GM12873 (cell line): ENCODE results near the gene CLDN15.

ENCODE experiments used
- CTCF ChIP-seq: IDR thresholded peaks from 2 replicates; pipeline ENCODE4 v1.5.1; 2012; ENCODE audit warnings: low read depth, mild to moderate bottlenecking, moderate library complexity, low read length, control low read depth; ENCODE audit not compliant: insufficient read depth; ENCODE audit errors: missing control alignments

The CLDN15 gene

DNA sequence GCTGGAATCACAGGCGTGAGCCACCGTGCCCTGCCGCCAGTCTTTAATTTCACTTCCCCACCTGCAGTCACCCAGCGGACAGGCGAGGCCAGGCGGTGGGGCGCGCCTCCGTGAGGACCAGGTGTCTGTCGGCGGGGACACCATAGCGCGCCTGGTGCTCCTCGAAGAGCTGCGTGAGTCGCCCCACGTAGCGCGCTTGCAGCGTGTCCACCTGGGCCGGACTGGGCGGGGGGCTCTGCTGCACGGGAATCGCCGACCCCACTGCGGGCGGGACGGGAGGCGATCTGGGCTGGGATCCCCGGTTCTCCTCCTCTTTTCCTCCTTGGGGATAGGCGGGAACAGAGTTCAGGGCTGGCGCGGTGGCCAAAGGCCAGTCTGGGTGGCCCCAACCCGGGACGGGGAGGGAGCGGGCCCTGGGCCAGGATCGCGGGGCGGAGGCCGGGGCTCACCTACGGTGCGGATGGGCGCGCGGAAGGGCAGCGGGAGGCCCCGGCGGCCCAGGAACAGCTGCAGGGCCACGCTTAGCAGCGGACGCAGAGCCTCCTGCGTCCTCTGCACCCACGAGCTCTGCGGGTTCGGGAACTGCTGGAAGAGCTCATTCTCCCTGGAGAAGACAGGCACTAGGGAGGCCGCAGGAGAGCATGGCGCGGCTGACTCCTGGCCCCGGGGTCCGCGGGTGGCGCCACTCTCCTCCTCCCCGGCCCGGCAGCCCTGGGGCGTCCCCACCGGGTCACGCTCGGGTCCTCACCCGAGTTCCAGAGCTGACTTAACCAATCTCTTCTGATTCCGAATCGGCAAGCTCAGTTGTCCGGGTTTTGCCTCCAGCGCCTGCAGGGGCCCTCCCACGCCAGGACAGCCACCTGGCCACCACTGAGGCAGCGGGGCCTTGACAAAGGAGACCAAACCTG is 35.7 kb downstream of the CLDN15 start:
- no peak for TF ChIP-seq CTCF

DNA sequence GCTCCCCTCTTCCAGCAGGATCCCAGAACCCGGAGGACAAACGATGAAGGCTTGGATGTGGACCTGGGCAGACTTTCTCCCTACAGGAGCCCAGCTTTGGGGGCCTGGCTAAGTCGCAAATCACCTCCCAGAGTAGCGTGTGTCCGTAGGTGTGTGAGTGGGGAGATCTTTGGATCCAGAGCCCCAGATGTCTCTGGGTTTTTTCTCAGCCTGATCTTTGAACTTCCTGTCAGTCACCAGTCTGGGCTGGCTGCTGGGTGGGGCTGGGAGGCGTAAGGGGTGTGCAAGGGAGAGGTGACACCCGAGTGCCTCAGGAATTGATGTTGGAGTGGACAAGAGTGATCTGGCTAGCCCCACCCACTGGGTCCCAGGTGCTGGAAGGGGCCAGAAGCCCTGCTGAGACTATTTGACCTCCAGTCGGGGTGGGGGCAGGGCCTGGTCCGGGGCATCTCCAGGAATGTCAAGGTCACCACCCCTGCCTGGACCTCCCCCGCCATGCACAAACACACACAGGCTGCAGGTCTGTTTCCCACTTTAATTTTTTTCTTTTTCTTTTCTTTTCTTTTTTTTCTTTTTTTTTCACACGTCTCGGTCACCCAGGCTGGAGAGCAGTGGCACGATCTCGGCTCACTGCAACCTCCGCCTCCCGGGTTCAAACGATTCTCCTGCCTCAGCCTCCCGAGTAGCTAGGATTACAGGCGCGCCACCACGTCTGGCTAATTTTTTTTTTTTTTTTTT is 36.6 kb downstream of the CLDN15 start, which contains the start of gene MOGAT3:
MOGAT3 (minus strand) TSS at position 175 of the 738 bp plus-strand sequence. CDS start 182 bp downstream, outside the sequence.
- TF ChIP-seq CTCF, result no peak

DNA sequence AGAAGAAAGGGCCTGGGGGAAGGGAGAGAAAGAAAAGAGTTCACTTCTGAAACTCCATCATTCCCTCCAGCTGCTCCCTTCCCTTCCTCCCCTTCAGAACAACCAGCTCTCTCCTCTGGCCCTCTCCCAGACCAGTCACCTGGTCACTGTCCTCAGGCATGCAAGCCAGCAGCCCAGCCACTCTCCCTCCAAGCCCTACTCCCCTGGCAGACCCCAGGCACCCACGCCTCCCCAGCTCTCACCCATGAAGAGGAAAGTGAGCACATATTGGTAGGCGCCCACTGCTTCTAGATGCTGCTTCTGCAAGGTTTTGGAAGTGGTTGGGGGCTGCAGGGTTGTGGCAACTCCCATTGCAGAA is 37.1 kb downstream of the CLDN15 start:
- TF ChIP-seq CTCF, result no peak

GRCh38 chr7:101198476-101198875 is 39.1 kb downstream of the CLDN15 start:
- no peak for TF ChIP-seq CTCF

GRCh38 chr7:101197991-101198390 is 39.6 kb downstream of the CLDN15 start:
- TF ChIP-seq CTCF, result no peak

DNA sequence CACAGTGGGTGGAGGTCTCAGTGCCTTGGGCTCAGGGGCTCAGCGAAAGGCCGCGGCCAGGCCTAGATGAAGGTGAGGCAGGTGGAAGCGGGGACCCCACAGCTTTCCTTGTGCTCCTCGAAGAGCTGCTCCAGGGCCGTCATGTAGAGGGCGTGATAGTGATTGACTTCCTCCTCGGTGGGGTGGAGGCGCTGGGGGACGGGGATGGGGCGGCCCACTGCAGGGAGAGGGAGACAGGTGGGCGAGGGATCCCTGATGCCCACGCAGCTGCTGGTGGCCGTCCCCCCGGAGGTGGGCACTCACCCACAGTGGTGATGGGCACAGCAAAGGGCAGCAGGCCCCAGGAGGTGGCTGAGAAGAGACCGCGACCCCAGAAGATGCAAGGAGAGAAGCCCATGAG is 41.7 kb downstream of the CLDN15 start:
- no peak for TF ChIP-seq CTCF

DNA sequence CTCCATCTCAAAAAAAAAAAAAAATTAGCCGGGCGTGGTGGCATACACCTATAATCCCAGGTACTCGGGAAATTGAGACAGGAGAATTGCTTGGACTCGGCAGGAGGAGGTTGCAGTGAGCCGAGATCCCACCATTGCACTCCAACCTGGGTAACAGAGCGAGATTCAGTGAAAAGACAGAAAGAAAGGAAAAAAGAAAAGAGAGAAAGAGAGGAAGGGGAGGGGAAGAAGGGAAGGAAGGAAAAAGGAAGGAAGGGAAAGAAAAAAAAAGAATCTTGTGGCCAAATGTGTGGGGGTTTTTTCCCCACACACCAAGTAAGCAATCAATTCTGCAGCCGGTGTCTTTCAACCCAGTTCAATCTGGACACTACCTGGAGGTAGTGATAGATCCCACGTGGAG is 48.5 kb downstream of the CLDN15 start:
- TF ChIP-seq CTCF, result no peak
